Measurements from ENCODE around the gene HIBCH. TPM values are rescaled to one million over a fixed set of nuclear protein-coding genes. Genes with fewer than 3 reads are reported as not detected.

HIBCH gene
- total RNA-seq, 1 experiment from 2014 or later: 24.7 TPM

DNA sequence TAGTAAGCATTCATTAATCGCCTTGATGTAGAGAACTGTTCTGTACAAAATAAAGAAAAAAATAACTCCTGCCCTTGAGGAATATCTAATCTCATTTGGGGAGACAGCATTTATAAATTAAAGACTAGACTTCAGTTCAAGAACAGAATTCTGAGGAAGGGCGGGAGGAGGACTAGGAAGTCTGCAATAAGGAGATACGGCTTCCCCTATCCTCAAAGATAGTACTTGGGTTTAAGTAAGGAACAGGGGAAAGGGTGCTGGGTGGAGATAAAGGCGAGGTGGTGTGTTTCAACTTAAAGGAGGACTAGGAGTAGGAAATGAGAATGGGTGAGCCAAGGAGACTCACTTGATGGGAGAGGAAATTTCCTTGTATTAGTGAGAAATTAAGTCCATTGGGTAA lies 135.2 kb downstream of the HIBCH start:
- H3K27me3 ChIP-seq (ENCODE audit: insufficient read depth, low read length): no peaks in the 10 kb centered on the region
- ATAC-seq: no peak
- ChIA-PET CTCF (no interaction called here), POLR2A (no interaction called here), RAD21 (ENCODE audit: low non-redundant PET in 1 of 2, low total read pairs in 2 of 2, uncharacterized antibody in 2 of 2, unreplicated experiment in 2 of 2) (no interaction called here)
- no peak overlapping the region for H3K4me3 ChIP-seq (replicated peaks in 1 of 2; ENCODE audit: low read depth in 1 of 2, low read length in 2 of 2)
- H3K4me1 ChIP-seq (ENCODE audit: control insufficient read depth in 1 of 2, insufficient read depth in 2 of 2, low read length in 2 of 2): peaks cover 4 to 16% of the 10 kb centered on the region in 2 experiments; a peak in 3 of 4 replicates
- H3K27ac ChIP-seq (ENCODE audit: low read depth, low read length): no peak overlapping the region
- no peaks in the 10 kb centered on the region for H4K20me1 ChIP-seq (ENCODE audit: insufficient read depth)
- H3K36me3 ChIP-seq (ENCODE audit: control insufficient read depth in 1 of 2, insufficient read depth in 2 of 2, low read length in 2 of 2): no peaks in the 10 kb centered on the region
- no peak overlapping the region for H2AFZ ChIP-seq (ENCODE audit: low read depth, low read length, poor library complexity, severe bottlenecking)
- no peaks in the 10 kb centered on the region for H3K79me2 ChIP-seq (ENCODE audit: insufficient read depth, low read length)
- H3K9me2 ChIP-seq (ENCODE audit: insufficient read depth): no peaks in the 10 kb centered on the region
- no peak overlapping the region for H3K4me2 ChIP-seq (ENCODE audit: low read length)
- H3K9me3 ChIP-seq (ENCODE audit: control insufficient read depth in 1 of 2, insufficient read depth in 1 of 2, low read depth in 1 of 2, low read length in 2 of 2): no peaks in the 10 kb centered on the region
- DNase-seq (ENCODE audit: low read depth, low spot score): no peak
- TF ChIP-seq POLR2A (IDR thresholded peaks at IDR 0.05; ENCODE audit: borderline replicate concordance, extremely low read depth, insufficient read depth, insufficient read length): no peak
- no peak for TF ChIP-seq JUND (IDR thresholded peaks at IDR 0.05)
- TF ChIP-seq, protein P1, sequence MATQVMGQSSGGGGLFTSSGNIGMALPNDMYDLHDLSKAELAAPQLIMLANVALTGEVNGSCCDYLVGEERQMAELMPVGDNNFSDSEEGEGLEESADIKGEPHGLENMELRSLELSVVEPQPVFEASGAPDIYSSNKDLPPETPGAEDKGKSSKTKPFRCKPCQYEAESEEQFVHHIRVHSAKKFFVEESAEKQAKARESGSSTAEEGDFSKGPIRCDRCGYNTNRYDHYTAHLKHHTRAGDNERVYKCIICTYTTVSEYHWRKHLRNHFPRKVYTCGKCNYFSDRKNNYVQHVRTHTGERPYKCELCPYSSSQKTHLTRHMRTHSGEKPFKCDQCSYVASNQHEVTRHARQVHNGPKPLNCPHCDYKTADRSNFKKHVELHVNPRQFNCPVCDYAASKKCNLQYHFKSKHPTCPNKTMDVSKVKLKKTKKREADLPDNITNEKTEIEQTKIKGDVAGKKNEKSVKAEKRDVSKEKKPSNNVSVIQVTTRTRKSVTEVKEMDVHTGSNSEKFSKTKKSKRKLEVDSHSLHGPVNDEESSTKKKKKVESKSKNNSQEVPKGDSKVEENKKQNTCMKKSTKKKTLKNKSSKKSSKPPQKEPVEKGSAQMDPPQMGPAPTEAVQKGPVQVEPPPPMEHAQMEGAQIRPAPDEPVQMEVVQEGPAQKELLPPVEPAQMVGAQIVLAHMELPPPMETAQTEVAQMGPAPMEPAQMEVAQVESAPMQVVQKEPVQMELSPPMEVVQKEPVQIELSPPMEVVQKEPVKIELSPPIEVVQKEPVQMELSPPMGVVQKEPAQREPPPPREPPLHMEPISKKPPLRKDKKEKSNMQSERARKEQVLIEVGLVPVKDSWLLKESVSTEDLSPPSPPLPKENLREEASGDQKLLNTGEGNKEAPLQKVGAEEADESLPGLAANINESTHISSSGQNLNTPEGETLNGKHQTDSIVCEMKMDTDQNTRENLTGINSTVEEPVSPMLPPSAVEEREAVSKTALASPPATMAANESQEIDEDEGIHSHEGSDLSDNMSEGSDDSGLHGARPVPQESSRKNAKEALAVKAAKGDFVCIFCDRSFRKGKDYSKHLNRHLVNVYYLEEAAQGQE (IDR thresholded peaks at IDR 0.05; ENCODE audit: low read depth): no peak
- TF ChIP-seq ATF3 (IDR thresholded peaks at IDR 0.05): no peak
- no peak for TF ChIP-seq CTCF (IDR thresholded peaks at IDR 0.05 in 2 of 3, conservative IDR thresholded peaks at IDR 0.05 in 1 of 3; ENCODE audit: borderline replicate concordance in 1 of 3, insufficient read depth in 1 of 3, low read depth in 2 of 3, low read length in 2 of 3)
- TF ChIP-seq, protein P2, sequence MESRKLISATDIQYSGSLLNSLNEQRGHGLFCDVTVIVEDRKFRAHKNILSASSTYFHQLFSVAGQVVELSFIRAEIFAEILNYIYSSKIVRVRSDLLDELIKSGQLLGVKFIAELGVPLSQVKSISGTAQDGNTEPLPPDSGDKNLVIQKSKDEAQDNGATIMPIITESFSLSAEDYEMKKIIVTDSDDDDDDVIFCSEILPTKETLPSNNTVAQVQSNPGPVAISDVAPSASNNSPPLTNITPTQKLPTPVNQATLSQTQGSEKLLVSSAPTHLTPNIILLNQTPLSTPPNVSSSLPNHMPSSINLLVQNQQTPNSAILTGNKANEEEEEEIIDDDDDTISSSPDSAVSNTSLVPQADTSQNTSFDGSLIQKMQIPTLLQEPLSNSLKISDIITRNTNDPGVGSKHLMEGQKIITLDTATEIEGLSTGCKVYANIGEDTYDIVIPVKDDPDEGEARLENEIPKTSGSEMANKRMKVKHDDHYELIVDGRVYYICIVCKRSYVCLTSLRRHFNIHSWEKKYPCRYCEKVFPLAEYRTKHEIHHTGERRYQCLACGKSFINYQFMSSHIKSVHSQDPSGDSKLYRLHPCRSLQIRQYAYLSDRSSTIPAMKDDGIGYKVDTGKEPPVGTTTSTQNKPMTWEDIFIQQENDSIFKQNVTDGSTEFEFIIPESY (IDR thresholded peaks at IDR 0.05; ENCODE audit: extremely low read depth, insufficient replicate concordance, low read length): no peak
- TF ChIP-seq EZH2phosphoT487 (IDR thresholded peaks at IDR 0.05; ENCODE audit: borderline replicate concordance): no peak
- no peak for TF ChIP-seq ZFX (IDR thresholded peaks at IDR 0.05)
- TF ChIP-seq EZH2 (IDR thresholded peaks at IDR 0.05): no peak
- no peak for TF ChIP-seq SP1 (IDR thresholded peaks at IDR 0.05; ENCODE audit: low read depth)
- no peak overlapping the region for H3K9ac ChIP-seq (ENCODE audit: low read length)
- intact Hi-C loops (cut with micrococcal nuclease): no loop called here
- BruUV-seq (replicated peaks): no TSS peak

Data from HCT116 (cell line).